ENCODE data around the gene CENPN. TPM values are rescaled to one million over a fixed set of nuclear protein-coding genes. Genes with fewer than 3 reads are reported as not detected.
A peak's percentile ranks its signal among the peaks of the same experiment; 100 is the strongest.

The CENPN gene
- total RNA-seq, 2 donors from 2014 or later, result 13.7 to 15.2 TPM

GRCh38 chr16:80989801-80990200, 17.2 kb upstream of the CENPN start:
- intact Hi-C loops (cut with DNase I), result no loop called here
- ATAC-seq, result no peak
- no peak for DNase-seq

DNA sequence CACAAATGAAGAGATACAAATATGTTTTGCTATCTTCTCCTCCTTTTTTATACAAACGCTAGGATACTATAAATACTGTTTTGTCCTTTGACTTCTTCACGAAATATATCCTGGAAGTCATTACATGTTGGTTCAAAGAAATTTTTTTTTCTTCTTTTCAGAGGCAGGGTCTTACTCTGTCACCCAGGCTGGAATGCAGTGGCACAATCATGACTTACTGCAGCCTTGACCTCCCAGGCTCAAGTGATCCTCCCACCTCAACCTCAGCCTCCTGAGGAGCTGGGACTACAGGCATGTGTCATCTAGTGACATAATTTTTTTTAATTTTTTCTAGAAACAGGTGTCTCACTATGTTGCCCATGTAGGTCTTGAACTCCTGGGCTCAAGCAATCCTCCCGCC, 16.4 kb upstream of the CENPN start:
- no peak for DNase-seq
- intact Hi-C loops (cut with DNase I), result no loop called here
- no peak for ATAC-seq

DNA sequence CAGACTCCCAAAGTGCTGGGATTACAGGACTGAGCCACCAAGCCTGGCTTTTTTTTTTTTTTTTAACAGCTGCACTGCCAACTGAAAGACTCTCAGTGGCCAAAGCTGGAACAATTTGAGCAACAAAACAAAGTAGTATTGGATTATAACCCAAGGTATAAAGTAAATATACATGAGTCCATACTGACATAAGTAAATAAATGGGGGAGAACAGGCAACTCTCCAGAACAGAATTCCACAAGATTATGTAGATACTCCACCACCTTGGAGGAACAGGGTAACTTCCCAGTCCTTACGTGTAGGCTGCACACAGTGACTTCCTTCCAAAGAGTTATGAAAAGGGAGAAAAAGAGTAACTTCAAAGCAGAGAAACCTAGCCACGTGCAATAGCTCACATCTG, 16.0 kb upstream of the CENPN start:
- intact Hi-C loops (cut with DNase I), result no loop called here

GRCh38 chr16:80991792-80992430, 15.1 kb upstream of the CENPN start:
- DNase-seq (no peak), ATAC-seq (no peak)
- intact Hi-C loops (cut with DNase I), result no loop called here

More for the DNA sequence above, 16.0 kb upstream of the CENPN start:
- DNase-seq (no peak), ATAC-seq (no peak)

GRCh38 chr16:80992676-80993293, 14.2 kb upstream of the CENPN start:
- peak in 1 of 2 donors; percentile 24 for ATAC-seq
- no peak for DNase-seq
- intact Hi-C loops (cut with DNase I), result no loop called here

- peak; percentile 85 to 96 for ATAC-seq
- no peak for DNase-seq
- intact Hi-C loops (cut with DNase I), result no loop called here
Observed at GRCh38 chr16:80993307-80993706, 13.7 kb upstream of the CENPN start.

DNA sequence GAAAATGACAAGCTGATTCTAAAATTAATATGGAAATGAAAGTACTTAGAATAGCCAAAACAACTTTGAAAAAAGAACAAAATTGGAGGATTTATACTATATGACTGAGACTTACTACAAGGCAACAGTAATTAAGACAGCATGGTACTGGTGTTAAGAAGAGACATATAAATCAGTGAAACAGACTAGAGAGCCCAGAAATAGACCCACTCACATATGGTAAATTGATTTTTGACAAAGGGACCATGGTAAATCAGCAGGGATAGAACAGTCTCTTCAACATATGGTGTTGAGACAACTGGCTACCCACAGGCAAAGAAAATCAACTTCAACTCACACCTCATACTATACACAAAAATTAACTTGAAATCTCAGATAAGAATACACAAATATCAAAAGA, 13.2 kb upstream of the CENPN start:
- ATAC-seq (no peak), DNase-seq (no peak)
- intact Hi-C loops (cut with DNase I), result no loop called here

- ATAC-seq, result no peak
- intact Hi-C loops (cut with DNase I), result no loop called here
- DNase-seq, result no peak
Observed at GRCh38 chr16:80994451-80994850, 12.6 kb upstream of the CENPN start.

- DNase-seq, result no peak
- intact Hi-C loops (cut with DNase I), result no loop called here
- no peak for ATAC-seq
Observed at GRCh38 chr16:80996688-80997138, 10.3 kb upstream of the CENPN start.

DNA sequence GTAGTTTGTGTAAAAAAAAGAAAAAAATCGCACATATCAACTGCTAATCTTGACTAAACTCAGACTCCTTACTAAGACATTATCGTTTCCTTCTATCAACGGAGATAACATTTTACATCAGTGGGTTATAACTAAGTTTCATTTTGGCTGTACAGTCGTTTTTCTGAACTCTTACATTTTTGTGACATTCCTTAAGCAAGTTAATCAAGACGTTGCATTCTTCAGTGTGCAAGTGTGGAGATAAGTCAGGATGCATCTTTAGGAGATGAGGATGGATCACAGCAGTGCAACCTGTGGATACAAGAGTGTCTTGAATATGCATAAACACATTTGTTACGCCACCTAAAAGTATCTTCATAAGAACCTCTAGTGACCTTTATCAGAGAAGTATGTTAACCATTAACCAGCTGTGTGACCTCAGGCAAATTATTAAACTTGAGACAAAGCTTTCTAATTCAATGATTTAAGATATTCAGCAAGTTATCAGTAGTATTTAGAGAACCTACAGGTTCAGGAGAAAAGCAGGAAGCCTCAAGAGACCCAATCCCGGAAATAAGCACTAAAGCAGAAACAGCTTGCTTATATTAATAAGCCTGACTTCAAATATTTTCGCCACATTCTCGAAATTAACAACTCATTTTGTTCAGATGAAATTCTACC, 9.7 kb upstream of the CENPN start:
- ATAC-seq (no peak), DNase-seq (no peak)
- intact Hi-C loops (cut with DNase I), result no loop called here

- DNase-seq (no peak), ATAC-seq (no peak)
- intact Hi-C loops (cut with DNase I), result no loop called here
Observed at GRCh38 chr16:80997964-80998620, 8.9 kb upstream of the CENPN start.

DNA sequence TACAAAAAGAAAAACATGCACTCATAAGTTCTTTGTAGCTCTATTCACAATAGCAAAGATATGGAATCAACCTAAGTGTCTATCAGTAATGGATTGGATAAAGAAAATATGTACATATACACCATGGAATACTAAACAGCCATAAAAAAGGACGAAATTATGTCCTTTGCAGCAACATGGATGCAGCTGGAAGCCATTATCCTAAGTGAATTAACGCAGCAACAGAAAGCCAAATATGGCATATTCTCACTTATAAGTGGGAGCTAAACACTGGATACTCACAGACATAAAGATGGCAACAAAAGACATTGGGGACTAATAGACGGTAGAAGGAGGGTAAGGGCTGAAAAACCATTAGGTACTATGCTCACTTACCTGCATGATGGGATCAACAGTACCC, 6.1 kb upstream of the CENPN start:
- intact Hi-C loops (cut with DNase I), result no loop called here
- no peak for ATAC-seq
- DNase-seq, result no peak

DNA sequence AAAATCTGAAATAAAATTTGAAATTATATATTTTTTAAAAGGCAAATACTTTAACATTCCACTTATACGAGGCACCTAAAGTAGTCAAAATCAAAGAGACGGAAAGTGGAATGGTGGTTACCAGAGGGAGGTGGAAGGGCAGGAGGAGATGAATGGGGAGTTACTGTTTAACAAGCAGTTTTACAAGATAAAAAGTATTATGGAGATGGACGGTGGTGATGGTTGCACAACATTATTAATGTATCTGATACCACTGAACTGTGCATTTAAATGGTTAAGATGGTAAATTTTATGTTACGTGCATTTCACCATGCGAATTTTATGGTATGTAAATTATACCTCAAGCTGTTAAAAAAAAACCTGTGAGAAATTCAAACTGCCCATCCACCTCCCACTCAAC, 5.7 kb upstream of the CENPN start:
- DNase-seq, result no peak
- intact Hi-C loops (cut with DNase I), result no loop called here
- no peak for ATAC-seq

GRCh38 chr16:81003064-81003463, 4.0 kb upstream of the CENPN start:
- ATAC-seq (no peak), DNase-seq (no peak)
- intact Hi-C loops (cut with DNase I), result no loop called here

- no peak for DNase-seq
- ATAC-seq, result no peak
- intact Hi-C loops (cut with DNase I), result no loop called here
Observed at GRCh38 chr16:81003610-81004460, 3.2 kb upstream of the CENPN start.

- ATAC-seq, result no peak
- no peak for DNase-seq
- intact Hi-C loops (cut with DNase I), result no loop called here
Observed at GRCh38 chr16:81004646-81005353, 2.2 kb upstream of the CENPN start.

- no peak for DNase-seq
- intact Hi-C loops (cut with DNase I), result no loop called here
- ATAC-seq, result no peak
Observed at GRCh38 chr16:81005610-81006161, 1.3 kb upstream of the CENPN start.

GRCh38 chr16:81006211-81006812, 702 bp upstream of the CENPN start:
- ATAC-seq (peak; percentile 62 to 74), DNase-seq (peak; percentile 86)
- intact Hi-C loops (cut with DNase I), result no loop called here
